CD4-positive, alpha-beta T cell treated with Interleukin-15 for 4 hours (primary cell): Measurements from ENCODE around the gene CDK1.
"Not testable (repeated sequence)": the region's sequence is repeated elsewhere in the genome, so short reads cannot be mapped to it uniquely, and the experiment has no call there.

Experiments
- DNase-seq: peaks from one replicate; pipeline ENCODE4 v3.0.0-alpha.2; 2020; ENCODE audit warnings: low spot score

Gene CDK1

GRCh38 chr10:60817398-60817805 lies 39.1 kb downstream of the CDK1 start:
- DNase-seq: no peak

GRCh38 chr10:60818134-60818770 lies 40.0 kb downstream of the CDK1 start:
- DNase-seq: no peak

DNA sequence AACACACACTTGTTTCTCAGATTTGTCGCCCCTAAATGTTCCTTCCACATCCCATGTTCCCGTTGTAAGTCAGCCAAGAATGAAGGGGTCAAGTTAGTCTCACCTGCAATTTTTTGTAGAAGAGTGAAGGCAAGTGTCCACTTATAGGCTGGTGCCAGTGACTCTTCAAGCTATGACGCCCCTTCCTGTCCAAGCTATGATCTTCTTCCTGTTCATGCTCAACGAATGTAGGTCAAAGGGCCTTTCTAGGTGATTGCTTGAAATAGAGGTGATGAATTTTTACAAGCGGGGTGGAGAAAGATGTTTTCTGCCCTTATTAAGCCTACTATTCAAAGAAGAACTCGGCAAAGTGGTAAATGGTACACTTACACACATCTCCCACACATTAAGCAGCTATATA lies 41.0 kb downstream of the CDK1 start:
- DNase-seq: no peak

- DNase-seq: no peak
Measured at GRCh38 chr10:60820093-60820754, 41.9 kb downstream of the CDK1 start.

- DNase-seq: no peak
Measured at GRCh38 chr10:60821656-60822055, 43.4 kb downstream of the CDK1 start.

- no peak for DNase-seq
Measured at GRCh38 chr10:60822809-60823208, 44.5 kb downstream of the CDK1 start.

DNA sequence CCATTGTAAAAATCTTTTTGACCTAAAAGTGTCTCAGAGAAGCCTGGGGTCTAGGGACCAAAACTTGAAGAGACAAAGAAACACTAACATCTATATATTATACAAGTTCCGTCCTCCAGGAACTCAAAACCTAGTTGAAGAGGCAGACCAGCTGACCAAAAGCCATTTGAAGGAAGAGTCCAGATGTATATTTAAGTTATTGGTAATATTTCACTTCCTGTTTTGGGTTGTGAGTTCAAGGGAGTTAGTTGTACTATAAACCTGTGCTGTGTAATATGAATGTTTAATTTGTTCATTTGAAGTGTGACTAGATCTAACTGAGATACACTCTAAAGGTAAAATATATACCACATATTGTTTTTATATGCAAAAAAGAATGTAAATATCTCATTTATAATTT lies 45.0 kb downstream of the CDK1 start:
- no peak for DNase-seq

- DNase-seq: no peak
Measured at GRCh38 chr10:60825520-60825919, 47.2 kb downstream of the CDK1 start.

DNA sequence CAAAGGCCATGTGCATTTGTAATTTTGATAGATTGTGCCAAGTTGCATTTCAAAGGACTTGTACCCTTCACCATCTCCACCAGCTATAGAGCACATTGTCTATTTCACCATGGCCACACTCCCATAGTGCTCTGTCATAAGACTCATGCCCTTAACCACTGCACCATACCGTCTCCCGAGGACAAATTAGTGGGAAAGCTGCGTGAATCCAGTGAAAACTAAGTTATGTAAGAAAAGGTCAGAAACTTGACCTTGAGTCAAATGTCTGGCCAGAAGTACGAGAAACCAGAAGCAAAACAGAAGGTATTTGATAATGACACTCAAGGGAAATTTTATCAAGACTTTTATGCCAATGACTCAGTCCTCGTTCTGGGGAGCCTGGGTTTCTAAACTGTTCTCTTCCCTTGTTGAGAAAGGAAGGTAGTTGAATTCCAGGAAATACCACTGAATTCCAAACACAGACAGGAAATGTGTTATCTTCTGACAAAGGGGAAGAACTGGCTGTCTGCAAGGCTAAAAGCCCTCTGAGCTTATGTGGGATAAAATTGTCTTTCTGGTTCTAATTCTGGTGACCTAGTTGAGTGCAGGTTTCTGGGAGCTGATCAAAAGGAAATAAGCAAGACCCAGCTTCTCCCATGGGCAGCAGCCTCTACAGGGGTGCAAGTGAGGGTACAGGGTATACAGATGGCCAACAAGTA lies 49.7 kb downstream of the CDK1 start:
- no peak for DNase-seq

DNA sequence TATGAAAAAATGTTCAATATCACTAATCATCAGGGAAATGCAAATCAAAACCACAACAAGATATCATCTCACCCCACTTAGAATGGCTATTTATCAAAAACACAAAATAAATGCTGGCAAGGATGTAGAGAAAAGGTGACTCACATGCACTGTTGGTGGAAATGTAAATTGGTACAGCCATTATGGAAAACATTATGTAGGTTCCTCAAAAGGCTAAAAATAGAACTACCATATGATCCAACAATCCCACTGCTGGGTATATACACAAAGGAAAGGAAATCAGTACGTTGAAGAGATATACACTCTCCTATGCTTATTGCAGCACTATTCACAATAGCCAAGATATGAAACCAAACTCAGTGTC lies 50.2 kb downstream of the CDK1 start:
- no peak for DNase-seq

GRCh38 chr10:60832136-60832535 lies 53.9 kb downstream of the CDK1 start:
- DNase-seq: not testable (repeated sequence)

GRCh38 chr10:60834401-60834800 lies 56.1 kb downstream of the CDK1 start:
- DNase-seq: no peak

DNA sequence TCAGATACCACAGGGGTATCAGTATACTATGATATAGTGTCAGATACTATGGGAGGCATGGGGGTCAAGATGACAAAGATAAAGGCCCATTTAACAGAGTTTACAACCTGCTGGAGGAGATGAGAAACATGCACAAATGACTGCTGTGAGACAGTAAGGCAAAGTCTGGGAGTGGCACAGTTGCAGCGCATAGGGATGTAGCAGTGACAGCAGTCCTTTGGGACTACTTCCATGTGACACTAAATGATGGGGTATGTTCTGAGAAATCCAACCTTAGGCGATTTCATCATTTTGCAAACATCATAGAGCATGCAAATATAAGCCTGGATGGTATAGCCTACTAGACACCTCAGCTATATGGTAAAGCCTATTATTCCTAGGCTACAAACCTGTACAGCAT lies 56.8 kb downstream of the CDK1 start:
- no peak for DNase-seq

DNA sequence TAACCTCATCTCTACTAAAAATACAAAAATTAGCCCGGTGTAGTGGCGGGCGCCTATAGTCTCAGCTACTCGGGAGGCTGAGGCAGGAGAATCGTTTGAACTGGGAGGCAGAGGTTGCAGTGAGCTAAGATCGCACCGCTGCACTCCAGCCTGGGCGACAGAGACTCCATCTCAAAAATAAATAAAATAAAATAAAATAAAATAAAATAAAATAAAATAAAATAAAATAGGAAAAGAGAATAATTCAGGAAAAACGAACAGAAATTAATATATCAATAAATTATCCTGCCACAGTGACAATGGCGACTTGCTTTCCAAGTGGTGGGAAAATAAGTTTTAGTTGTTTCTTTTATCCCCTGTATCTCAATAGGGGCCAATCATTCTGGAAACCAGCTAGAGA lies 62.9 kb downstream of the CDK1 start:
- not testable (repeated sequence) for DNase-seq

- DNase-seq: no peak
Measured at GRCh38 chr10:60842694-60843093, 64.4 kb downstream of the CDK1 start.
